CD14-positive monocyte (primary cell): ENCODE measurements around the gene RALGAPB. TPM values are rescaled to one million over a fixed set of nuclear protein-coding genes. Genes with fewer than 3 reads are reported as not detected.

Experiments
- DNase-seq, 3 donors: peaks; one replicate each; pipeline ENCODE4 v3.0.0-alpha.2; 2011 to 2022
- H2AFZ ChIP-seq: 2 replicates; pipeline ENCODE4 v1.6.0; 2012; ENCODE audit warnings: mild to moderate bottlenecking, low read depth, low read length, inconsistent platforms; ENCODE audit not compliant: insufficient read depth, poor library complexity, severe bottlenecking
- H3K27ac ChIP-seq, 2 donors: 1 replicate in 1 of 2; 2 replicates in 1 of 2; pipeline ENCODE4 v1.5.1; 2012 to 2013; ENCODE audit warnings: low read length in 2 of 2, control low read depth in 1 of 2, inconsistent platforms in 1 of 2, low read depth in 1 of 2, mild to moderate bottlenecking in 1 of 2
- H3K27me3 ChIP-seq, 2 donors: one replicate each; pipeline versions ENCODE4 v1.6.0 to v1.6.1; 2011 to 2013; ENCODE audit warnings: low read length in 2 of 2; ENCODE audit not compliant: control insufficient read depth in 2 of 2, insufficient read depth in 2 of 2
- H3K36me3 ChIP-seq, 2 donors: replicated peaks in 1 of 2; 1 replicate in 1 of 2; 2 replicates in 1 of 2; pipeline versions ENCODE4 v1.5.1 to v1.6.1; 2012 to 2013; ENCODE audit warnings: low read length in 2 of 2, control low read depth in 1 of 2, inconsistent platforms in 1 of 2, mild to moderate bottlenecking in 1 of 2; ENCODE audit not compliant: insufficient read depth in 2 of 2, control insufficient read depth in 1 of 2
- H3K4me1 ChIP-seq, 2 donors: 1 replicate in 1 of 2; 2 replicates in 1 of 2; pipeline versions ENCODE4 v1.5.1 to v1.6.1; 2012 to 2013; ENCODE audit warnings: low read length in 2 of 2, control low read depth in 1 of 2, inconsistent platforms in 1 of 2, mild to moderate bottlenecking in 1 of 2, moderate library complexity in 1 of 2; ENCODE audit not compliant: insufficient read depth in 2 of 2, control insufficient read depth in 1 of 2
- H3K4me2 ChIP-seq: replicated peaks from 2 replicates; pipeline ENCODE3; 2012; ENCODE audit warnings: low read length, moderate library complexity, mild to moderate bottlenecking; ENCODE audit not compliant: poor library complexity, severe bottlenecking; ENCODE audit errors: extremely low read depth
- H3K4me3 ChIP-seq, 3 experiments: fragments of 200-600 bp in 1 of 3; sonication (generic) in 1 of 3; replicated peaks in 1 of 3; 1 replicate in 2 of 3; 2 replicates in 1 of 3; pipeline ENCODE4 v1.5.1; 2011 to 2013; ENCODE audit warnings: low read length in 3 of 3, mild to moderate bottlenecking in 3 of 3, control low read depth in 2 of 3, low read depth in 2 of 3, inconsistent platforms in 1 of 3, moderate library complexity in 1 of 3
- H3K79me2 ChIP-seq: 2 replicates; pipeline ENCODE4 v1.6.0; 2012; ENCODE audit warnings: mild to moderate bottlenecking, control low read depth, inconsistent platforms, low read length, moderate library complexity; ENCODE audit not compliant: insufficient read depth
- H3K9ac ChIP-seq: 2 replicates; pipeline ENCODE4 v1.6.0; 2017; ENCODE audit warnings: low read length, mild to moderate bottlenecking; ENCODE audit not compliant: insufficient read depth, poor library complexity, severe bottlenecking
- H3K9me3 ChIP-seq, 2 donors: replicated peaks in 1 of 2; 1 replicate in 1 of 2; 2 replicates in 1 of 2; pipeline versions ENCODE4 v1.5.1 to v1.6.1; 2012 to 2013; ENCODE audit warnings: low read length in 2 of 2, control low read depth in 1 of 2; ENCODE audit not compliant: control insufficient read depth in 1 of 2, insufficient read depth in 1 of 2
- H4K20me1 ChIP-seq: 2 replicates; pipeline ENCODE4 v1.6.0; 2012; ENCODE audit warnings: mild to moderate bottlenecking, low read length, control low read depth, moderate library complexity; ENCODE audit not compliant: insufficient read depth
- H3K27ac Mint-ChIP-seq, 7 donors: one replicate each; pipeline ENCODE4 v1.8.0; 2020; ENCODE audit warnings: mild to moderate bottlenecking in 7 of 7, mixed read lengths in 7 of 7, moderate library complexity in 6 of 7, inconsistent platforms in 2 of 7
- H3K27me3 Mint-ChIP-seq, 3 donors: one replicate each; pipeline ENCODE4 v1.8.0; 2021 to 2022; ENCODE audit warnings: low read depth in 3 of 3, mild to moderate bottlenecking in 3 of 3, mixed read lengths in 3 of 3, moderate library complexity in 3 of 3, inconsistent platforms in 1 of 3
- H3K36me3 Mint-ChIP-seq, 2 donors: one replicate each; pipeline ENCODE4 v1.8.0; 2020; ENCODE audit warnings: mixed read lengths in 2 of 2, inconsistent platforms in 1 of 2, mild to moderate bottlenecking in 1 of 2
- H3K4me1 Mint-ChIP-seq: one replicate; pipeline ENCODE4 v1.8.0; 2020; ENCODE audit warnings: mild to moderate bottlenecking, mixed read lengths
- H3K4me3 Mint-ChIP-seq, 2 donors: one replicate each; pipeline ENCODE4 v1.8.0; 2020; ENCODE audit warnings: mild to moderate bottlenecking in 2 of 2, mixed read lengths in 2 of 2, moderate library complexity in 1 of 2
- H3K9me3 Mint-ChIP-seq, 7 donors: one replicate each; pipeline ENCODE4 v1.8.0; 2020 to 2022; ENCODE audit warnings: mixed read lengths in 7 of 7, mild to moderate bottlenecking in 6 of 7, moderate library complexity in 6 of 7, inconsistent platforms in 2 of 7
- CTCF ChIP-seq: fragments of 200-600 bp; IDR thresholded peaks from one replicate; pipeline ENCODE4 v1.8.0; 2022; ENCODE audit warnings: antibody characterized with exemption, mild to moderate bottlenecking
- WGBS: methylation state at CpG from one replicate; pipeline ENCODE4 v1.1.5; 2013; ENCODE audit warnings: missing lambda C conversion rate; ENCODE audit not compliant: insufficient coverage; 5-methylcytosine and 5-hydroxymethylcytosine counted together
- intact Hi-C, 2 donors: fragments of 100-400 bp; cut with micrococcal nuclease; formaldehyde crosslinking; loops; one replicate each; pipeline versions ENCODE4 v1.15.0 to v1.15.1; 2023
- polyA plus RNA-seq, 3 donors: library from polyadenylated mRNA; depleted of rRNA in 1 of 3; unstranded in 2 of 3; stranded (reverse) in 1 of 3; fragments of 300-500 nt in 2 of 3; fragments of >200 nt in 1 of 3; fragmentation: Illumina TruSeq in 2 of 3; gene quantifications; 1 replicate in 2 of 3; 2 replicates in 1 of 3; pipeline ENCODE4 v1.2.3, GENCODE V29; 2012 to 2021

The RALGAPB gene
- polyA plus RNA-seq, 3 donors = 4.7 to 15.5 (median 6.1) TPM

- Mint-ChIP-seq H3K4me3 (no peak overlapping the region), H3K27ac (no peak overlapping the region), H3K36me3 (peaks cover 88 to 94% of the 10 kb centered on the region in 2 donors), H3K27me3 (no peaks in the 10 kb centered on the region), H3K4me1 (no peaks in the 10 kb centered on the region), H3K9me3 (no peaks in the 10 kb centered on the region)
- intact Hi-C loops = no loop called here
- no peaks in the 10 kb centered on the region for H3K4me1 ChIP-seq
- no peak overlapping the region for H3K4me2 ChIP-seq
- H3K9ac ChIP-seq = no peak overlapping the region
- H3K4me3 ChIP-seq = no peak overlapping the region
- H4K20me1 ChIP-seq = no peaks in the 10 kb centered on the region
- no peaks in the 10 kb centered on the region for H3K27me3 ChIP-seq
- H3K36me3 ChIP-seq = peaks cover 98 to 100% of the 10 kb centered on the region in 2 donors
- H3K27ac ChIP-seq = no peak overlapping the region
- no peak for DNase-seq
- WGBS = 94% methylated on average over 5 of the region's 7 CpGs
- no peak overlapping the region for H2AFZ ChIP-seq
- H3K9me3 ChIP-seq = no peaks in the 10 kb centered on the region
- H3K79me2 ChIP-seq = no peaks in the 10 kb centered on the region
- no peak for TF ChIP-seq CTCF
Measured at GRCh38 chr20:38543014-38543906, 70.6 kb downstream of the RALGAPB start.

- Mint-ChIP-seq H3K4me3 (no peak overlapping the region), H3K36me3 (peaks cover 76 to 79% of the 10 kb centered on the region in 2 donors), H3K4me1 (no peaks in the 10 kb centered on the region), H3K27me3 (no peaks in the 10 kb centered on the region), H3K27ac (no peak overlapping the region), H3K9me3 (no peaks in the 10 kb centered on the region)
- intact Hi-C loops = no loop called here
- Histone ChIP-seq H3K4me1 (no peaks in the 10 kb centered on the region), H3K27ac (no peak overlapping the region), H3K9ac (no peak overlapping the region), H4K20me1 (no peaks in the 10 kb centered on the region), H3K79me2 (no peaks in the 10 kb centered on the region), H3K36me3 (peaks cover 89 to 99% of the 10 kb centered on the region in 2 donors), H2AFZ (no peak overlapping the region), H3K9me3 (no peaks in the 10 kb centered on the region), H3K4me2 (no peak overlapping the region), H3K27me3 (no peaks in the 10 kb centered on the region), H3K4me3 (no peak overlapping the region)
- WGBS = no CpG with 5 or more reads among the region's 2 CpGs
- DNase-seq = no peak
- no peak for TF ChIP-seq CTCF
Measured at GRCh38 chr20:38545771-38546170, 73.1 kb downstream of the RALGAPB start.
